GM12892 (cell line): ENCODE measurements around the gene PGAM5. TPM values are rescaled to one million over a fixed set of nuclear protein-coding genes. Genes with fewer than 3 reads are reported as not detected.
A peak's percentile ranks its signal among the peaks of the same experiment; 100 is the strongest.

Experiments
- DNase-seq: peaks from one replicate; pipeline ENCODE4 v3.0.0; 2011; ENCODE audit not compliant: insufficient read length
- FAIRE-seq: peaks from 2 replicates; lab custom pipeline; 2011; peaks lifted over from hg19 to GRCh38; lab: Jason Lieb, UNC
- POLR2A ChIP-seq: IDR thresholded peaks from 2 replicates; pipeline ENCODE4 v1.6.1; 2011; ENCODE audit warnings: low read depth, low read length, control low read depth
- POLR2AphosphoS5 ChIP-seq: IDR thresholded peaks from 2 replicates; pipeline ENCODE4 v1.6.1; 2011; ENCODE audit warnings: low read depth, low read length, control low read depth
- TAF1 ChIP-seq: IDR thresholded peaks from 2 replicates; pipeline ENCODE4 v1.6.1; 2011; ENCODE audit warnings: low read depth, mild to moderate bottlenecking, control low read depth, low read length, borderline replicate concordance
- polyA plus RNA-seq: library from polyadenylated mRNA; unstranded; fragments of >200 nt; gene quantifications from one replicate; pipeline ENCODE4 v1.2.1, GENCODE V29; 2012; ENCODE audit warnings: missing spikeins, inconsistent platforms; ENCODE audit not compliant: missing spikeins

Gene PGAM5
- polyA plus RNA-seq, result 27.7 TPM

- TF ChIP-seq POLR2AphosphoS5 (peak; percentile 88), TAF1 (peak; percentile 16; the same call in 1 of the 2 replicates), POLR2A (peak; percentile 91)
- DNase-seq, result peak; percentile 91
- FAIRE-seq, result peak; percentile 99
Observed at GRCh38 chr12:132710405-132711079, at the start of gene PGAM5. PGAM5 (plus strand) TSS chr12:132710842; CDS start chr12:132710877, 35 bp downstream.

- no peak for DNase-seq
- no peak for FAIRE-seq
- TF ChIP-seq POLR2A (no peak), TAF1 (no peak), POLR2AphosphoS5 (no peak)
Observed at GRCh38 chr12:132660996-132661395, 49.6 kb upstream of the PGAM5 start.

GRCh38 chr12:132661972-132662371 lies 48.7 kb upstream of the PGAM5 start:
- no peak for TF ChIP-seq TAF1
- no peak for TF ChIP-seq POLR2A
- TF ChIP-seq POLR2AphosphoS5, result no peak
- no peak for FAIRE-seq
- DNase-seq, result no peak

GRCh38 chr12:132662901-132663755 lies 47.5 kb upstream of the PGAM5 start:
- FAIRE-seq, result no peak
- TF ChIP-seq POLR2A, result no peak
- TF ChIP-seq POLR2AphosphoS5, result no peak
- no peak for TF ChIP-seq TAF1

GRCh38 chr12:132664206-132665148 lies 46.2 kb upstream of the PGAM5 start:
- no peak for FAIRE-seq

More at GRCh38 chr12:132662901-132663755, 47.5 kb upstream of the PGAM5 start:
- DNase-seq, result no peak

GRCh38 chr12:132665149-132665491 lies 45.5 kb upstream of the PGAM5 start:
- no peak for FAIRE-seq
- TF ChIP-seq POLR2AphosphoS5 (no peak), TAF1 (no peak), POLR2A (no peak)
- DNase-seq, result no peak

More at GRCh38 chr12:132664206-132665148, 46.2 kb upstream of the PGAM5 start:
- peak; percentile 31; the same call in 1 of the 2 replicates for TF ChIP-seq POLR2AphosphoS5
- no peak for TF ChIP-seq POLR2A
- DNase-seq, result no peak

GRCh38 chr12:132665794-132666193 lies 44.8 kb upstream of the PGAM5 start:
- DNase-seq, result no peak
- TF ChIP-seq TAF1 (no peak), POLR2A (no peak), POLR2AphosphoS5 (no peak)
- no peak for FAIRE-seq

GRCh38 chr12:132668191-132669088 lies 42.2 kb upstream of the PGAM5 start:
- no peak for FAIRE-seq
- TF ChIP-seq TAF1 (no peak), POLR2A (no peak), POLR2AphosphoS5 (no peak)
- DNase-seq, result no peak

GRCh38 chr12:132669166-132669879 lies 41.3 kb upstream of the PGAM5 start:
- DNase-seq (no peak), FAIRE-seq (no peak)
- TF ChIP-seq TAF1, result no peak
- no peak for TF ChIP-seq POLR2AphosphoS5
- TF ChIP-seq POLR2A, result no peak

- no peak for FAIRE-seq
Observed at GRCh38 chr12:132672116-132672515, 38.5 kb upstream of the PGAM5 start.

More at GRCh38 chr12:132672116-132672515, 38.5 kb upstream of the PGAM5 start:
- DNase-seq, result no peak
- TF ChIP-seq TAF1 (no peak), POLR2A (no peak), POLR2AphosphoS5 (peak; percentile 33; the same call in 1 of the 2 replicates)
